ENCODE measurements around the gene LUZP2.

The LUZP2 gene

GRCh38 chr11:24567380-24567779, 70.5 kb downstream of the LUZP2 start:
- no peak for DNase-seq (ENCODE audit: low spot score)

- DNase-seq (ENCODE audit: low spot score) = no peak
These were observed 75.5 kb downstream of the LUZP2 start for GRCh38 chr11:24572376-24572775.

GRCh38 chr11:24574461-24574860, 77.6 kb downstream of the LUZP2 start:
- no peak for DNase-seq (ENCODE audit: low spot score)

- DNase-seq (ENCODE audit: low spot score) = peak; percentile 27
These were observed 78.5 kb downstream of the LUZP2 start for GRCh38 chr11:24575392-24575791.

GRCh38 chr11:24585192-24585591, 88.3 kb downstream of the LUZP2 start:
- peak; percentile 57 for DNase-seq (ENCODE audit: low spot score)

GRCh38 chr11:24587635-24588034, 90.8 kb downstream of the LUZP2 start:
- DNase-seq (ENCODE audit: low spot score) = peak; percentile 6

- peak; percentile 81 for DNase-seq (ENCODE audit: low spot score)
These were observed 91.2 kb downstream of the LUZP2 start for GRCh38 chr11:24588081-24588480.

GRCh38 chr11:24589064-24589463, 92.2 kb downstream of the LUZP2 start:
- no peak for DNase-seq (ENCODE audit: low spot score)

GRCh38 chr11:24591283-24591682, 94.4 kb downstream of the LUZP2 start:
- DNase-seq (ENCODE audit: low spot score) = no peak

- no peak for DNase-seq (ENCODE audit: low spot score)
These were observed 95.5 kb downstream of the LUZP2 start for GRCh38 chr11:24592360-24592759.

- no peak for DNase-seq (ENCODE audit: low spot score)
These were observed 96.5 kb downstream of the LUZP2 start for GRCh38 chr11:24593332-24593731.

- no peak for DNase-seq (ENCODE audit: low spot score)
These were observed 97.5 kb downstream of the LUZP2 start for GRCh38 chr11:24594401-24594800.

GRCh38 chr11:24598641-24599040, 101.8 kb downstream of the LUZP2 start:
- no peak for DNase-seq (ENCODE audit: low spot score)

GRCh38 chr11:24609192-24610119, 112.6 kb downstream of the LUZP2 start:
- DNase-seq (ENCODE audit: low spot score) = no peak

- no peak for DNase-seq (ENCODE audit: low spot score)
These were observed 118.8 kb downstream of the LUZP2 start for GRCh38 chr11:24615451-24616160.

- DNase-seq (ENCODE audit: low spot score) = no peak
These were observed 121.0 kb downstream of the LUZP2 start for GRCh38 chr11:24617856-24618255.

- DNase-seq (ENCODE audit: low spot score) = no peak
These were observed 123.0 kb downstream of the LUZP2 start for GRCh38 chr11:24619900-24620299.

- DNase-seq (ENCODE audit: low spot score) = no peak
These were observed 125.4 kb downstream of the LUZP2 start for GRCh38 chr11:24622262-24622661.

- DNase-seq (ENCODE audit: low spot score) = no peak
These were observed 126.3 kb downstream of the LUZP2 start for GRCh38 chr11:24623121-24623520.

GRCh38 chr11:24624432-24624831, 127.6 kb downstream of the LUZP2 start:
- no peak for DNase-seq (ENCODE audit: low spot score)

GRCh38 chr11:24625975-24626374, 129.1 kb downstream of the LUZP2 start:
- no peak for DNase-seq (ENCODE audit: low spot score)

GRCh38 chr11:24628224-24628776, 131.4 kb downstream of the LUZP2 start:
- DNase-seq (ENCODE audit: low spot score) = no peak

GRCh38 chr11:24634606-24635160, 137.8 kb downstream of the LUZP2 start:
- no peak for DNase-seq (ENCODE audit: low spot score)

All from kidney tubule cell (primary cell).